ENCODE results near the gene SLC25A41. TPM values are rescaled to one million over a fixed set of nuclear protein-coding genes. Genes with fewer than 3 reads are reported as not detected.

The SLC25A41 gene
- total RNA-seq, 3 donors from 2014 or later = 0.32 to 1.4 (median 0.43) TPM

DNA sequence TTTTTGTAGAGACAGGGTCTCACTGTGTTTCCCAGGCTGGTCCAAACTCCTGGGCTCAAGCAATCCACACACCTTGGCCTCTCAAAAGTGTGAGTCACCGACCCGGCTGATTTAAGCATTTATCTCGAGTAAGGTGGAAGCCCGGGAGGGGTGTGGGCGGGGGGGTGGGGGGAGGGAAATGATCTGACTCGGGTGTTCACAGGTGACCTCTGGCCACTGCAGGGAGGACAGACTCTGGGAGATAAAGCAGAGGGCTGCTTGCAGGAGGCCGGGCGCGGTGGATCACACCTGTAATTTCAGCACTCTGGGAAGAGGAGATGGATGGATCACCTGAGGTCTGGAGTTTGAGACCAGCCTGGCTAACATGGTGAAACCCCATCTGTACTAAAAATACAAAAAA, 40.1 kb upstream of the SLC25A41 start:
- H3K36me3 ChIP-seq (ENCODE audit: low read depth) = no peaks in the 10 kb centered on the region
- TF ChIP-seq, protein P1, sequence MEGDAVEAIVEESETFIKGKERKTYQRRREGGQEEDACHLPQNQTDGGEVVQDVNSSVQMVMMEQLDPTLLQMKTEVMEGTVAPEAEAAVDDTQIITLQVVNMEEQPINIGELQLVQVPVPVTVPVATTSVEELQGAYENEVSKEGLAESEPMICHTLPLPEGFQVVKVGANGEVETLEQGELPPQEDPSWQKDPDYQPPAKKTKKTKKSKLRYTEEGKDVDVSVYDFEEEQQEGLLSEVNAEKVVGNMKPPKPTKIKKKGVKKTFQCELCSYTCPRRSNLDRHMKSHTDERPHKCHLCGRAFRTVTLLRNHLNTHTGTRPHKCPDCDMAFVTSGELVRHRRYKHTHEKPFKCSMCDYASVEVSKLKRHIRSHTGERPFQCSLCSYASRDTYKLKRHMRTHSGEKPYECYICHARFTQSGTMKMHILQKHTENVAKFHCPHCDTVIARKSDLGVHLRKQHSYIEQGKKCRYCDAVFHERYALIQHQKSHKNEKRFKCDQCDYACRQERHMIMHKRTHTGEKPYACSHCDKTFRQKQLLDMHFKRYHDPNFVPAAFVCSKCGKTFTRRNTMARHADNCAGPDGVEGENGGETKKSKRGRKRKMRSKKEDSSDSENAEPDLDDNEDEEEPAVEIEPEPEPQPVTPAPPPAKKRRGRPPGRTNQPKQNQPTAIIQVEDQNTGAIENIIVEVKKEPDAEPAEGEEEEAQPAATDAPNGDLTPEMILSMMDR (IDR thresholded peaks at IDR 0.05) = no peak
- H3K9me3 ChIP-seq = no peaks in the 10 kb centered on the region
- ATAC-seq = no peak
- intact Hi-C loops (cut with DNase I, micrococcal nuclease) = no loop called here
- no peak overlapping the region for H3K4me3 ChIP-seq
- peaks cover 8% of the 10 kb centered on the region for H3K4me1 ChIP-seq (ENCODE audit: low read depth)
- DNase-seq = no peak

DNA sequence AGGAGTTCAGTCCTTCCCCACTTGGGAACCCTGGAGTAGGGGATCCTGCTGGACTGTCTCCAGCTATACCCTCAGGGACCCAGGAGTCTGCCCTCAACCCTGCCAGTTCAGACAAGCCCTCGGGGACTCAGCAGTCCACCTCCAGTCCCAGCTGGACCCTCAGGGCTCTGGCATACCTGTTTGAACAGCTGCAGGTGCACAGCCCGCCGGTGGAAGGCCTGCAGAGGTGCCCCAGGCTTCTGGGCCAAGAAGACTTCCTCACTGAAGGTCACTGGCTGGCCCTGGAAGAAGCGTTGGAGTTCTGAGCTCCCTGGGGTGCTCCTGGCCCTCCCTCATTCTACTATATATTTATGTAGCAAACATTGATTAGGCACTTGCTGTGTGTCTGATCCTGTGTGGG, 39.1 kb upstream of the SLC25A41 start:
- no peak for DNase-seq
- no peak for ATAC-seq
- intact Hi-C loops (cut with DNase I, micrococcal nuclease) = no loop called here
- Histone ChIP-seq H3K36me3 (ENCODE audit: low read depth) (no peaks in the 10 kb centered on the region), H3K4me3 (no peak overlapping the region), H3K4me1 (ENCODE audit: low read depth) (peaks cover 8% of the 10 kb centered on the region), H3K9me3 (no peaks in the 10 kb centered on the region)
- TF ChIP-seq, protein P1 (IDR thresholded peaks at IDR 0.05) = no peak

DNA sequence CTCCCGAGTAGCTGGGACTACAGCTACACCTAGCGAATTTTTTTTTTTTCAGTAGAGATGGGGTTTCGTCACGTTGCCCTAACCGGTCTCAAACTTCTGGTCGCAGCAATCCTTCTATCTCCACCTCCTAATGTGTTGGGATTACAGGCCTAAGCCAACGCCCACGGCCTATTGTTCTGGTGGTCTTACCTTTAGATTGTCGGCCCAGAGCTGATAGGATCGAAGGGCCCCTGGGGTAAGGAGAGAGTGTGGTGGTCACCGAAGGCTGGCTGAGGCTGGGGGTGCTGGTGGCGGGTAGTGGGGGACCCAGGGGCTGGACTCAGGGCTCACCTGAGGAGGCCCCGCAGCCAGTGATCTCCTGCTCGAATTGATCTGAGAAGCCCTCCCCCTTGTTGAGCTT, 37.5 kb upstream of the SLC25A41 start:
- Histone ChIP-seq H3K4me1 (ENCODE audit: low read depth) (peaks cover 8% of the 10 kb centered on the region), H3K4me3 (no peak overlapping the region), H3K36me3 (ENCODE audit: low read depth) (no peaks in the 10 kb centered on the region), H3K9me3 (no peaks in the 10 kb centered on the region)
- TF ChIP-seq, protein P1 (IDR thresholded peaks at IDR 0.05) = no peak
- DNase-seq = no peak
- intact Hi-C loops (cut with DNase I, micrococcal nuclease) = no loop called here
- no peak for ATAC-seq

DNA sequence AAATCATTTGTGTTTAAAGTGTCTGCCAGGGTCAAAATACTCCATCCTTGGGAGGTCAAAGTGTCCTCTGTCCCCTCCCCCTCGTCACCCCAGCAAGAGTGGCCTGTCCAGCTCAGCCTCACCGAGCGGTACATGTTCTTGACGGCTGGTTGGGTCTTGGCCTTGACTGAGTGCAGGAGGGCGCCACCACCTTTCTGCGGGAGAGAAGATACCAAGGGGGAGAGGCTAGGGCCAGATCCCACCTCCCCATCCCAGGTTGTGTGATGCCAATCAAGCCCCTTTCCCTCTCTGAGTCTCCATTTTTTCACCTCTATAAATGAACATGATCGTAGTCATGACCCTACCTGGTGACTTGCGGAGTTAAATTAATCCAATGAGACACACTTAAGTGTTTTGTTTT, 36.6 kb upstream of the SLC25A41 start:
- no peaks in the 10 kb centered on the region for H3K36me3 ChIP-seq (ENCODE audit: low read depth)
- H3K4me3 ChIP-seq = no peak overlapping the region
- TF ChIP-seq, protein P1 (IDR thresholded peaks at IDR 0.05) = no peak
- intact Hi-C loops (cut with DNase I, micrococcal nuclease) = no loop called here
- H3K4me1 ChIP-seq (ENCODE audit: low read depth) = no peaks in the 10 kb centered on the region
- DNase-seq (no peak), ATAC-seq (no peak)
- no peaks in the 10 kb centered on the region for H3K9me3 ChIP-seq

DNA sequence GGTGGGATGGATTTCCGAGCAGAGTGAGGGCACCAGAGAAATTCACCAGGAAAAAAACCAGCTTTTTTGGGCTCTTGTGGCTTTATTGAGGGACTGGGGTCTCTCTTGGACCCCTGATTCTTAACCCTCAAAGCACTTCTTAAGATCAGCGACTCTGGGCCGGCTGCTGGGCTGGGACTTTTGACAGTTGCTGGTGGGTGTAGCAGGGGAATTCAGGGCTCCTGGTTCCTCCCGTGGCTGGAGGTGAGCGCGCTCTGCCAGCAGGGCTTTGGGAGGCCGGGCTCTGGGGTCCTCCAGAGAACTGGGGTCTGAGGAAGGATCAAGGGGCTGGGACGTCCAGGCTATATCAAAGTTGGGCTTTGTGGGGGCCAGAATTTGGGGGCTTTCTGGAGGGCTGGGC, 33.8 kb upstream of the SLC25A41 start:
- Histone ChIP-seq H3K9me3 (no peaks in the 10 kb centered on the region), H3K36me3 (ENCODE audit: low read depth) (no peaks in the 10 kb centered on the region), H3K4me3 (no peak overlapping the region), H3K4me1 (ENCODE audit: low read depth) (peaks cover 17% of the 10 kb centered on the region)
- TF ChIP-seq, protein P1 (IDR thresholded peaks at IDR 0.05) = no peak
- intact Hi-C loops (cut with DNase I, micrococcal nuclease) = no loop called here
- ATAC-seq = no peak
- DNase-seq = no peak

Measured in mucosa of descending colon (tissue), 3 donors.